ENCODE data around the gene GRM7. TPM values are rescaled to one million over a fixed set of nuclear protein-coding genes. Genes with fewer than 3 reads are reported as not detected.

GRM7 gene
- total and polyA plus RNA-seq, 9 of the 15 experiments (the other 6 are each of a cell fraction or from before 2014, with no cell fraction given) = not detected

DNA sequence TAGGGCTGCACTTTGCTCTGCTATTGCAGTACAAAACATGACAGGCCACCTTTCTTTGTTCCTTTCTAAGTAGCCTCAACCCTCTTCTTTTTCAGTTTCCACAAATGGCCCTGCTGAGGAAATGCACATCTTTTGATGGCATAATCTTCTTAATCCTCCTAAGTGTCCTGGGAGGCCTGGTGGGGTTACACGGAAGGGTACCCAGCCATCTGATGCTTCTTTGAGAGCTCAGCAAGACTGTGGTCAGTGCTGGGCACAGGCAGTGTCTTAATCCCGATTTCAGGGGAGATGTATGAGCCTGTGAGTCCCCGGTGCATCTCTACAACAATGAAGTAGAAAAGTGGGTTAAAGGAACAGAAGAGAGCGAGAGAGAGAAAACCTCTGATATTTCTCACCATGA, 404.8 kb downstream of the GRM7 start (continued):
- TF ChIP-seq, protein P1, sequence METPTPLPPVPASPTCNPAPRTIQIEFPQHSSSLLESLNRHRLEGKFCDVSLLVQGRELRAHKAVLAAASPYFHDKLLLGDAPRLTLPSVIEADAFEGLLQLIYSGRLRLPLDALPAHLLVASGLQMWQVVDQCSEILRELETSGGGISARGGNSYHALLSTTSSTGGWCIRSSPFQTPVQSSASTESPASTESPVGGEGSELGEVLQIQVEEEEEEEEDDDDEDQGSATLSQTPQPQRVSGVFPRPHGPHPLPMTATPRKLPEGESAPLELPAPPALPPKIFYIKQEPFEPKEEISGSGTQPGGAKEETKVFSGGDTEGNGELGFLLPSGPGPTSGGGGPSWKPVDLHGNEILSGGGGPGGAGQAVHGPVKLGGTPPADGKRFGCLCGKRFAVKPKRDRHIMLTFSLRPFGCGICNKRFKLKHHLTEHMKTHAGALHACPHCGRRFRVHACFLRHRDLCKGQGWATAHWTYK (CRISPR knock-in tag; IDR thresholded peaks at IDR 0.05) = no peak
- TF ChIP-seq CREBBP (IDR thresholded peaks at IDR 0.05; ENCODE audit: low read depth, low read length) = no peak

DNA sequence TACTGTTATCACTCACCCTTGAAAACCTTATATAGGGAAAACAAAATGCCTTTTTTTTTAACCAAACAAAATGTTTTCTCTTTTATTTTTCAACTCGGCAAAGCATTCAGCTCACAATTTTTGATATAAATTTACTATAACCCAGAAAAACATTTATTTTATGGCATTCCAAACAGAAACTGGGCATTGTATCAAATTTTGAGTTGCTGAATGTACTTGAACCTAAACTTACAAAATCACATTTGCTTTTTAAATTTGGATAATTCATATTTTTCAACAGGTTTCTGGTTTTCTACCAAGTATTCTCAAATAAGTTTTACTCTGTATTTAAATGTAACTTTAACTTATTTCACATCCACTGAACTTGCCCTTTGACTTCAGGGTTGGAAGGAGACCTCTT, 405.6 kb downstream of the GRM7 start:
- Histone ChIP-seq H2AFZ (ENCODE audit: low read depth, low read length) (no peak overlapping the region), H3K9ac (ENCODE audit: insufficient read depth in 1 of 2, low read depth in 2 of 2, low read length in 2 of 2) (no peak overlapping the region), H3K9me3 (replicated peaks; ENCODE audit: control insufficient read depth, insufficient read depth, low read depth, low read length) (peaks cover 6% of the 10 kb centered on the region; the same call in 1 of the 2 replicates), H3K36me3 (ENCODE audit: control insufficient read depth, insufficient read depth, low read length) (no peaks in the 10 kb centered on the region), H3K9me1 (ENCODE audit: control insufficient read depth, insufficient read depth, low read length) (no peaks in the 10 kb centered on the region), H3K27me3 (ENCODE audit: control insufficient read depth in 2 of 2, insufficient read depth in 2 of 2, low read length in 2 of 2) (no peaks in the 10 kb centered on the region), H3K4me3 (no peak overlapping the region), H3K4me1 (replicated peaks in 1 of 2; ENCODE audit: control insufficient read depth in 2 of 2, insufficient read depth in 2 of 2, low read length in 2 of 2) (no peaks in the 10 kb centered on the region), H3K27ac (ENCODE audit: extremely low read depth, low read depth, low read length) (no peak overlapping the region), H4K20me1 (replicated peaks; ENCODE audit: control insufficient read depth, insufficient read depth, low read length) (no peaks in the 10 kb centered on the region), H3K79me2 (ENCODE audit: control insufficient read depth, insufficient read depth, low read length) (no peaks in the 10 kb centered on the region), H3K4me2 (ENCODE audit: insufficient read depth, low read length) (no peak overlapping the region)
- CTCF ChIA-PET (ENCODE audit: low intra/inter-chr PET ratio) = no interaction called here
- TF ChIP-seq, protein P2, sequence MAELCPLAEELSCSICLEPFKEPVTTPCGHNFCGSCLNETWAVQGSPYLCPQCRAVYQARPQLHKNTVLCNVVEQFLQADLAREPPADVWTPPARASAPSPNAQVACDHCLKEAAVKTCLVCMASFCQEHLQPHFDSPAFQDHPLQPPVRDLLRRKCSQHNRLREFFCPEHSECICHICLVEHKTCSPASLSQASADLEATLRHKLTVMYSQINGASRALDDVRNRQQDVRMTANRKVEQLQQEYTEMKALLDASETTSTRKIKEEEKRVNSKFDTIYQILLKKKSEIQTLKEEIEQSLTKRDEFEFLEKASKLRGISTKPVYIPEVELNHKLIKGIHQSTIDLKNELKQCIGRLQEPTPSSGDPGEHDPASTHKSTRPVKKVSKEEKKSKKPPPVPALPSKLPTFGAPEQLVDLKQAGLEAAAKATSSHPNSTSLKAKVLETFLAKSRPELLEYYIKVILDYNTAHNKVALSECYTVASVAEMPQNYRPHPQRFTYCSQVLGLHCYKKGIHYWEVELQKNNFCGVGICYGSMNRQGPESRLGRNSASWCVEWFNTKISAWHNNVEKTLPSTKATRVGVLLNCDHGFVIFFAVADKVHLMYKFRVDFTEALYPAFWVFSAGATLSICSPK (IDR thresholded peaks at IDR 0.05; ENCODE audit: borderline replicate concordance) = no peak
- TF ChIP-seq FIP1L1 (IDR thresholded peaks at IDR 0.05; ENCODE audit: low read depth, low read length, poor library complexity, severe bottlenecking) (no peak), ZNF316 (IDR thresholded peaks at IDR 0.05) (no peak), SMARCA5 (IDR thresholded peaks at IDR 0.05) (no peak)
- TF ChIP-seq, protein P3, sequence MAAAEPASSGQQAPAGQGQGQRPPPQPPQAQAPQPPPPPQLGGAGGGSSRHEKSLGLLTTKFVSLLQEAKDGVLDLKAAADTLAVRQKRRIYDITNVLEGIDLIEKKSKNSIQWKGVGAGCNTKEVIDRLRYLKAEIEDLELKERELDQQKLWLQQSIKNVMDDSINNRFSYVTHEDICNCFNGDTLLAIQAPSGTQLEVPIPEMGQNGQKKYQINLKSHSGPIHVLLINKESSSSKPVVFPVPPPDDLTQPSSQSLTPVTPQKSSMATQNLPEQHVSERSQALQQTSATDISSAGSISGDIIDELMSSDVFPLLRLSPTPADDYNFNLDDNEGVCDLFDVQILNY (CRISPR knock-in tag; IDR thresholded peaks at IDR 0.05) = no peak
- WGBS (ENCODE audit: insufficient coverage, low coverage, missing lambda C conversion rate) = 0% methylated on average over 1 of the region's 1 CpG
- no peak for DNase-seq (ENCODE audit: extremely low read depth in 1 of 4, low spot score in 3 of 4)
- intact Hi-C loops (cut with micrococcal nuclease) = no loop called here
- no peak for ATAC-seq
- POLR2A ChIA-PET = no interaction called here
- in situ Hi-C loops (cut with MboI) = no loop called here
- no TSS peak for BruUV-seq (replicated peaks)
- no peak for FAIRE-seq

Measured in K562 (cell line).